SK-N-MC (cell line): Measurements from ENCODE around the gene EFCAB11.

Source experiments
- DNase-seq: peaks from one replicate; pipeline ENCODE4 v3.0.0-alpha.2; 2011; ENCODE audit warnings: low read depth, low spot score
- H3K27ac ChIP-seq: fragments of 200-600 bp; sonication (generic); 2 replicates; pipeline ENCODE4 v1.5.1; 2016; ENCODE audit warnings: mixed run types
- H3K36me3 ChIP-seq: fragments of 200-600 bp; sonication (generic); 2 replicates; pipeline ENCODE4 v1.6.1; 2017; ENCODE audit warnings: antibody characterized with exemption, low read length, mixed read lengths; ENCODE audit not compliant: insufficient read depth
- H3K4me3 ChIP-seq: fragments of 200-600 bp; sonication (generic); 2 replicates; pipeline ENCODE4 v1.5.1; 2016
- H3K9ac ChIP-seq: fragments of 200-600 bp; sonication (generic); 2 replicates; pipeline ENCODE4 v1.8.0; 2017; ENCODE audit warnings: mixed run types, mixed read lengths; ENCODE audit not compliant: insufficient read length
- H3K9me3 ChIP-seq: fragments of 200-600 bp; sonication (generic); 2 replicates; pipeline ENCODE4 v1.6.1; 2017; ENCODE audit warnings: low read depth, mild to moderate bottlenecking, antibody characterized with exemption, low read length, moderate library complexity, mixed read lengths
- EZH2 ChIP-seq: fragments of 200-600 bp; sonication (generic); IDR thresholded peaks from one replicate; pipeline ENCODE4 v1.6.1; 2017; ENCODE audit warnings: antibody characterized with exemption
- FOXP2 ChIP-seq: optimal IDR thresholded peaks from 2 replicates; pipeline ENCODE3; 2011; ENCODE audit warnings: mild to moderate bottlenecking, moderate library complexity; ENCODE audit not compliant: insufficient read depth; ENCODE audit errors: extremely low read length, control extremely low read depth
- POLR2AphosphoS5 ChIP-seq: IDR thresholded peaks from 2 replicates; pipeline ENCODE4 v1.6.1; 2012; ENCODE audit warnings: mild to moderate bottlenecking, low read depth, low read length, borderline replicate concordance

Gene EFCAB11

DNA sequence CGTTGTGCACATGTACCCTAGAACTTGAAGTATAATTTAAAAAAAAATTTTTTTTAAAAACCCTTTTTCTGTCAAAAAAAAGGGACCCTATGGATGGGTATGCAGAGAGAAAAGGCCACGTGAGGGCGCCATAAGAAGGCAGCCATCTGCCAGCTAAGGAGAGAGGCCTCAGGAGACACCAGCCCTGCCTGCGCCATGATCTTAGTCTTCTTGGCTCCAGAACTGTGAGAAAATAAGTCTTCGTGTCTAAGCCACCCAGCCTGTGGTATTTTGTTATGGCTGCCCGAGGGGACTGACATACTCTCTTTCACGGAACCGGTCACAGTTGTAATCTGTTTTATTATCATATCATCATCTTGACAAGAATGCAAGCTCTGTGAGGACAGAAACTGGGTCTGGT lies 174.8 kb downstream of the EFCAB11 start:
- Histone ChIP-seq H3K4me3 (no peak overlapping the region), H3K9me3 (no peaks in the 10 kb centered on the region), H3K36me3 (no peaks in the 10 kb centered on the region), H3K27ac (no peak overlapping the region), H3K9ac (no peak overlapping the region)
- DNase-seq = no peak
- TF ChIP-seq EZH2 (no peak), FOXP2 (no peak), POLR2AphosphoS5 (no peak)

- Histone ChIP-seq H3K4me3 (no peak overlapping the region), H3K9me3 (no peaks in the 10 kb centered on the region), H3K27ac (no peak overlapping the region), H3K9ac (no peak overlapping the region), H3K36me3 (no peaks in the 10 kb centered on the region)
- DNase-seq = no peak
- TF ChIP-seq EZH2 (no peak), FOXP2 (no peak), POLR2AphosphoS5 (no peak)
Measured at GRCh38 chr14:89775946-89776345, 178.6 kb downstream of the EFCAB11 start.

DNA sequence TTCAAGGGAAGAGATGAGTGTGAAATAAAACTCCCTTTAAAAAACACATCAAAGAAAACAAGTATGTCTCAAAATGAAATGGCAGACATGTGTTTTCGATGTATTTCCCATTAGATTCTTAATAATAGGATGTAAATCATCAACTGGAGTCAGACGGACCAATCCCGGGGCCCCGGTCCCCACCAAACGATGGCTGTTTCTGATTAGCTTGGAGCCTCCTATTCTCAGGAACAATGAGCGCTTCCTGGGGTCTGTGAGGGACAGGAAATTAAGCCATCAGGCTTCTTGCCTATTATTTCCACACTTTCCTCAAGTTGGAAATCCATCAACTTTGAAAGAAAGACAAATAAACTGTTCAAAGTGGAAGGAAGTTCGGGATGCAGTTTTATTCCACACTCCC lies 179.4 kb downstream of the EFCAB11 start:
- Histone ChIP-seq H3K36me3 (no peaks in the 10 kb centered on the region), H3K27ac (no peak overlapping the region), H3K4me3 (no peak overlapping the region), H3K9ac (no peak overlapping the region), H3K9me3 (no peaks in the 10 kb centered on the region)
- no peak for DNase-seq
- TF ChIP-seq FOXP2 (no peak), POLR2AphosphoS5 (no peak), EZH2 (no peak)

GRCh38 chr14:89773644-89774316 lies 180.8 kb downstream of the EFCAB11 start:
- no peak overlapping the region for H3K27ac ChIP-seq
- H3K4me3 ChIP-seq = no peak overlapping the region
- no peaks in the 10 kb centered on the region for H3K36me3 ChIP-seq
- no peak overlapping the region for H3K9ac ChIP-seq
- no peak for DNase-seq
- no peak for TF ChIP-seq EZH2
- no peak for TF ChIP-seq FOXP2
- TF ChIP-seq POLR2AphosphoS5 = no peak
- H3K9me3 ChIP-seq = no peaks in the 10 kb centered on the region

DNA sequence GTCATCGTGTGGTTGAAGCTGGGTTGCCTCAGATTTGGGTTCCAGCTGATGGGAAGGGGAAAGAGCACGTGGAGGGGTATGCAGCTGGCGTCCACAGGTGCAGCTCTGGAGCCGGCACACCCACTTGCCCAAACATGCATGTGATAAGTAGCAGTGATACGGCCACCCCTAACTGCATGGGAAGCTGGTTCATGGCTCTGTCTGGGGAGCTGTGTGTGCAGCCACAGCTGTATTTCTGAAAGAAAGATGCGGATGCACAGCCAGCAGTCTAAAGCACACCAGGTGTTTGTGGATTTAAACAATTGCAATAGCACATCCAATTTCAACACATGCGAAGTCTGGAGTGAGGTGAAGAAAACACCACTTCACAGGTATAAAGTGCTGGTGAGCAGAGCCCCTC lies 181.4 kb downstream of the EFCAB11 start:
- no peak for TF ChIP-seq EZH2
- TF ChIP-seq FOXP2 = no peak
- TF ChIP-seq POLR2AphosphoS5 = no peak
- H3K27ac ChIP-seq = no peak overlapping the region
- H3K9ac ChIP-seq = no peak overlapping the region
- H3K4me3 ChIP-seq = no peak overlapping the region
- H3K36me3 ChIP-seq = no peaks in the 10 kb centered on the region
- DNase-seq = no peak
- H3K9me3 ChIP-seq = no peaks in the 10 kb centered on the region

- Histone ChIP-seq H3K9me3 (no peaks in the 10 kb centered on the region), H3K4me3 (no peak overlapping the region), H3K9ac (no peak overlapping the region), H3K27ac (no peak overlapping the region), H3K36me3 (no peaks in the 10 kb centered on the region)
- TF ChIP-seq EZH2 = no peak
- no peak for DNase-seq
Measured at GRCh38 chr14:89771251-89771650, 183.3 kb downstream of the EFCAB11 start.

DNA sequence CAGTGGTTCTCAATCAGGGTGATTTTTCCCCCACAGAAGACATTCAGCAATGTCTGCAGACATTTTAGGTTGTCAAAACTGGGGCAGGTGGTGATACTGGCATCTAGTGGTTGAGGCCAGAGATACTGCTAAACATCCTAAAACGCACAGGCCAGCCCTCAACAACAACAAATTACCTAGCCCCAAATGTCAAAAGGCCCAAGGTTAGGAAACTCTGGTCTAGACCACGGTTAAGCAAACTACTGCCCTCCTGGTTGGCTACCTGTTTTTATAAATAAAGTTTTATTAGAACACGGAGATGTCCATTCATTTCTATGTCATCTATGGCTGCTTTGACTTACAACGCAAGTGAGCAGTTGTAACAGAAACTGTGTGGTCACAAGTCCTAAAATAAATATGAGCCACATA lies 186.7 kb downstream of the EFCAB11 start:
- H3K27ac ChIP-seq = no peak overlapping the region

GRCh38 chr14:89767131-89767530 lies 187.4 kb downstream of the EFCAB11 start:
- Histone ChIP-seq H3K9ac (no peak overlapping the region), H3K4me3 (no peak overlapping the region), H3K36me3 (no peaks in the 10 kb centered on the region), H3K27ac (no peak overlapping the region), H3K9me3 (no peaks in the 10 kb centered on the region)
- TF ChIP-seq EZH2 = no peak
- no peak for TF ChIP-seq POLR2AphosphoS5
- TF ChIP-seq FOXP2 = no peak
- DNase-seq = no peak

More for the DNA sequence above, 186.7 kb downstream of the EFCAB11 start:
- no peak overlapping the region for H3K4me3 ChIP-seq
- no peaks in the 10 kb centered on the region for H3K9me3 ChIP-seq
- H3K36me3 ChIP-seq = no peaks in the 10 kb centered on the region
- TF ChIP-seq POLR2AphosphoS5 (no peak), EZH2 (no peak), FOXP2 (no peak)
- no peak overlapping the region for H3K9ac ChIP-seq
- DNase-seq = no peak

DNA sequence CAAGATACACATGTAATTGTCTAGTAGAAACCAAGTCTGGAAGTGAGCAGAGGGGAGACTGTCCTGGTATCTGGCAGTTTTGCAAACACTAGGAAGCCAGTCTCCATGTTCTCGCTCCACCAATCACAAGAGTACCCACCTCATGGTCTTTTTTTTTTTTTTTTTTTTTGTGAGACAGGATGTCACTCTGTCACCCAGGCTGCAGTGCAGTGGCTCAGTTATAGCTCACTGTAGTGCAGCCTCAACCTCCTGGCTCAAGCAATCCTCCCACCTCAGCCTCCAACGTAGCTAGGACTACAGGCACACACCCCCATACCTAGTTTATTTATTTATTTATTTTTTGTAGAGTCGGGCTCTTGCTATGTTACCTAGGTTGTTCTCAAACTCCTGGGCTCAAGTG lies 189.2 kb downstream of the EFCAB11 start:
- Histone ChIP-seq H3K9ac (no peak overlapping the region), H3K9me3 (no peaks in the 10 kb centered on the region), H3K36me3 (no peaks in the 10 kb centered on the region), H3K4me3 (no peak overlapping the region), H3K27ac (no peak overlapping the region)
- DNase-seq = no peak
- TF ChIP-seq FOXP2 (no peak), POLR2AphosphoS5 (no peak), EZH2 (no peak)
